ENCODE results near the gene TEAD3.

DNA sequence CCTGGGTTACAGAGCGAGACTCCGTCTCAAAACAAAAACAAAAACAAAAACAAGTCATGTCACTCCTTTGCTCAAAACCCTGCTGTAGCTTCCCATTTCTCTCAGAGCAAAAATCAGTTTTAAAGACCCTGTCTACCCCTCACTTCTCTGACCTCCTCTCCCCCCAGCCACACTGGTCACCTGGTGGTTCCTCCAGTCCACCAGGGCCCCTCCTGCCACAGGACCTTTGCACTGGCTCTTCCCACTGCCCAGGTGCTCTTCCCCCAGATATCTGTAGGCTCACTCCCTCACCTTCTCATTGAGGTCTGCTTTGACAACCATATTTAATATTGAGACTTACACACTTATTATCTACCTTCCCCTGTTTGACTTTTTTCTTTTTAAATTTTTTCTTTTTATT, 4.9 kb upstream of the TEAD3 start:
- TF ChIP-seq, protein P1, sequence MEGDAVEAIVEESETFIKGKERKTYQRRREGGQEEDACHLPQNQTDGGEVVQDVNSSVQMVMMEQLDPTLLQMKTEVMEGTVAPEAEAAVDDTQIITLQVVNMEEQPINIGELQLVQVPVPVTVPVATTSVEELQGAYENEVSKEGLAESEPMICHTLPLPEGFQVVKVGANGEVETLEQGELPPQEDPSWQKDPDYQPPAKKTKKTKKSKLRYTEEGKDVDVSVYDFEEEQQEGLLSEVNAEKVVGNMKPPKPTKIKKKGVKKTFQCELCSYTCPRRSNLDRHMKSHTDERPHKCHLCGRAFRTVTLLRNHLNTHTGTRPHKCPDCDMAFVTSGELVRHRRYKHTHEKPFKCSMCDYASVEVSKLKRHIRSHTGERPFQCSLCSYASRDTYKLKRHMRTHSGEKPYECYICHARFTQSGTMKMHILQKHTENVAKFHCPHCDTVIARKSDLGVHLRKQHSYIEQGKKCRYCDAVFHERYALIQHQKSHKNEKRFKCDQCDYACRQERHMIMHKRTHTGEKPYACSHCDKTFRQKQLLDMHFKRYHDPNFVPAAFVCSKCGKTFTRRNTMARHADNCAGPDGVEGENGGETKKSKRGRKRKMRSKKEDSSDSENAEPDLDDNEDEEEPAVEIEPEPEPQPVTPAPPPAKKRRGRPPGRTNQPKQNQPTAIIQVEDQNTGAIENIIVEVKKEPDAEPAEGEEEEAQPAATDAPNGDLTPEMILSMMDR (IDR thresholded peaks at IDR 0.05 in 4 of 5, conservative IDR thresholded peaks at IDR 0.05 in 1 of 5): no peak
- no peak for TF ChIP-seq POLR2A (IDR thresholded peaks at IDR 0.05)

Measured in gastrocnemius medialis (tissue), 4 donors.